Activated T-helper 1 cell treated with anti-CD3 and anti-CD28 coated beads, Interleukin-2, amount 50 U/mL, for 16 hours (primary cell): ENCODE results near the gene CALCA.
"Not testable (repeated sequence)": the region's sequence is repeated elsewhere in the genome, so short reads cannot be mapped to it uniquely, and the experiment has no call there.

Experiments used
- DNase-seq, 2 donors: peaks; one replicate each; pipeline ENCODE4 v3.0.0-alpha.2; 2020; ENCODE audit warnings: low read depth in 1 of 2, low spot score in 1 of 2

The CALCA gene

GRCh38 chr11:14971865-14972580 is at the start of gene CALCA:
Gene CALCA (minus strand): TSS chr11:14972351. CDS start chr11:14971192, 1,159 bp downstream.
- DNase-seq, result no peak

GRCh38 chr11:15016200-15016599 is 44.0 kb upstream of the CALCA start:
- DNase-seq, result no peak

GRCh38 chr11:15011776-15012345 is 39.7 kb upstream of the CALCA start:
- DNase-seq, result no peak

- DNase-seq, result no peak
These were observed 38.7 kb upstream of the CALCA start for GRCh38 chr11:15010865-15011264.

- no peak for DNase-seq
These were observed 34.1 kb upstream of the CALCA start for GRCh38 chr11:15006139-15006759.

- not testable (repeated sequence) for DNase-seq
These were observed 16.0 kb upstream of the CALCA start for GRCh38 chr11:14988133-14988532.

- DNase-seq, result no peak
These were observed 9.4 kb upstream of the CALCA start for GRCh38 chr11:14981507-14981906.

- DNase-seq, result no peak
These were observed 8.7 kb upstream of the CALCA start for GRCh38 chr11:14980854-14981253.

GRCh38 chr11:14977101-14977880 is 5.1 kb upstream of the CALCA start:
- DNase-seq, result no peak

- DNase-seq, result no peak
These were observed 3.1 kb upstream of the CALCA start for GRCh38 chr11:14975252-14975587.

- peak; percentile 30 to 35 for DNase-seq
These were observed 2.5 kb upstream of the CALCA start for GRCh38 chr11:14974515-14975251.

GRCh38 chr11:14973621-14974514 is 1.7 kb upstream of the CALCA start:
- no peak for DNase-seq

GRCh38 chr11:14972581-14973495 is 687 bp upstream of the CALCA start:
- no peak for DNase-seq

GRCh38 chr11:14969901-14970323 is 2.2 kb downstream of the CALCA start:
- DNase-seq, result peak in 1 of 2 donors; percentile 26

- no peak for DNase-seq
These were observed 4.4 kb downstream of the CALCA start for GRCh38 chr11:14967581-14968243.

- no peak for DNase-seq
These were observed 16.0 kb downstream of the CALCA start for GRCh38 chr11:14956111-14956510.

GRCh38 chr11:14954581-14954980 is 17.6 kb downstream of the CALCA start:
- no peak for DNase-seq

- no peak for DNase-seq
These were observed 18.2 kb downstream of the CALCA start for GRCh38 chr11:14953904-14954303.
